ENCODE measurements around the gene ENPP3. TPM values are rescaled to one million over a fixed set of nuclear protein-coding genes. Genes with fewer than 3 reads are reported as not detected.

Gene ENPP3
- total RNA-seq, 2 donors from 2014 or later = 11.5 to 21.4 TPM

GRCh38 chr6:131765804-131766135, 128.7 kb downstream of the ENPP3 start:
- H3K9ac ChIP-seq (ENCODE audit: low read depth in 2 of 2, low read length in 2 of 2) = no peak overlapping the region

GRCh38 chr6:131766631-131767030, 129.5 kb downstream of the ENPP3 start:
- no peak overlapping the region for H3K4me3 ChIP-seq
- TF ChIP-seq, protein P1, sequence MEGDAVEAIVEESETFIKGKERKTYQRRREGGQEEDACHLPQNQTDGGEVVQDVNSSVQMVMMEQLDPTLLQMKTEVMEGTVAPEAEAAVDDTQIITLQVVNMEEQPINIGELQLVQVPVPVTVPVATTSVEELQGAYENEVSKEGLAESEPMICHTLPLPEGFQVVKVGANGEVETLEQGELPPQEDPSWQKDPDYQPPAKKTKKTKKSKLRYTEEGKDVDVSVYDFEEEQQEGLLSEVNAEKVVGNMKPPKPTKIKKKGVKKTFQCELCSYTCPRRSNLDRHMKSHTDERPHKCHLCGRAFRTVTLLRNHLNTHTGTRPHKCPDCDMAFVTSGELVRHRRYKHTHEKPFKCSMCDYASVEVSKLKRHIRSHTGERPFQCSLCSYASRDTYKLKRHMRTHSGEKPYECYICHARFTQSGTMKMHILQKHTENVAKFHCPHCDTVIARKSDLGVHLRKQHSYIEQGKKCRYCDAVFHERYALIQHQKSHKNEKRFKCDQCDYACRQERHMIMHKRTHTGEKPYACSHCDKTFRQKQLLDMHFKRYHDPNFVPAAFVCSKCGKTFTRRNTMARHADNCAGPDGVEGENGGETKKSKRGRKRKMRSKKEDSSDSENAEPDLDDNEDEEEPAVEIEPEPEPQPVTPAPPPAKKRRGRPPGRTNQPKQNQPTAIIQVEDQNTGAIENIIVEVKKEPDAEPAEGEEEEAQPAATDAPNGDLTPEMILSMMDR (IDR thresholded peaks at IDR 0.05) = no peak
- DNase-seq = no peak
- no peaks in the 10 kb centered on the region for H3K9me3 ChIP-seq
- H3K27ac ChIP-seq = no peak overlapping the region
- no peaks in the 10 kb centered on the region for H3K27me3 ChIP-seq
- H3K4me1 ChIP-seq = no peaks in the 10 kb centered on the region
- no peak overlapping the region for H3K9ac ChIP-seq (ENCODE audit: low read depth in 2 of 2, low read length in 2 of 2)
- no peaks in the 10 kb centered on the region for H3K36me3 ChIP-seq
- intact Hi-C loops (cut with DNase I) = loop anchor here (10.0 kb wide), 1 partner anchor 318 kb away; no protein-coding TSS in a partner anchor

More at GRCh38 chr6:131765804-131766135, 128.7 kb downstream of the ENPP3 start:
- Histone ChIP-seq H3K27me3 (no peaks in the 10 kb centered on the region), H3K4me3 (no peak overlapping the region), H3K36me3 (no peaks in the 10 kb centered on the region), H3K9me3 (no peaks in the 10 kb centered on the region), H3K27ac (no peak overlapping the region), H3K4me1 (no peaks in the 10 kb centered on the region)
- TF ChIP-seq, protein P1 (IDR thresholded peaks at IDR 0.05) = no peak
- no peak for DNase-seq
- intact Hi-C loops (cut with DNase I) = loop anchor here (10.0 kb wide), 1 partner anchor 319 kb away; no protein-coding TSS in a partner anchor

DNA sequence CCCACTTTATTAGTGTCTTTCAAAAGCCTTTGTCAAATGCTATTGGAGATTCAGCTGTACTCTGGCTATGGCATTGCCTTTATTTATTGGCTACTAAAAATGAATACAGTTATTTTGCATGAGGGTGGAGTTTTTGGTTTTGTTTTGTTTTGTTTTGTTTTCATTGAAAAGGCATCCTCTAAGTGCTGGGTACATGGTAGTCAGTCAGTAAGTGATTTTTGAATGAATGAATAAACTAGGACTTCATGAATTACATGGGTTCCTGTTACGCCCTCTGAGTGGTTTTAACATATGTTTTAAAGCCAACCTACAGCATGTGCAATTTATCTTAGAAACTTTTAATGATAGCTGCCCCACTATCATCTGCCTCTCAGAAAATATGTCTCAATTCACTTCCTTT, 131.9 kb downstream of the ENPP3 start:
- Histone ChIP-seq H3K4me3 (no peak overlapping the region), H3K9ac (ENCODE audit: low read depth in 2 of 2, low read length in 2 of 2) (no peak overlapping the region), H3K36me3 (no peaks in the 10 kb centered on the region), H3K4me1 (no peaks in the 10 kb centered on the region), H3K27ac (no peak overlapping the region), H3K9me3 (no peaks in the 10 kb centered on the region), H3K27me3 (no peaks in the 10 kb centered on the region)
- TF ChIP-seq, protein P1 (IDR thresholded peaks at IDR 0.05) = no peak
- no peak for DNase-seq
- intact Hi-C loops (cut with DNase I) = loop anchor here (10.0 kb wide), 1 partner anchor 316 kb away; no protein-coding TSS in a partner anchor

DNA sequence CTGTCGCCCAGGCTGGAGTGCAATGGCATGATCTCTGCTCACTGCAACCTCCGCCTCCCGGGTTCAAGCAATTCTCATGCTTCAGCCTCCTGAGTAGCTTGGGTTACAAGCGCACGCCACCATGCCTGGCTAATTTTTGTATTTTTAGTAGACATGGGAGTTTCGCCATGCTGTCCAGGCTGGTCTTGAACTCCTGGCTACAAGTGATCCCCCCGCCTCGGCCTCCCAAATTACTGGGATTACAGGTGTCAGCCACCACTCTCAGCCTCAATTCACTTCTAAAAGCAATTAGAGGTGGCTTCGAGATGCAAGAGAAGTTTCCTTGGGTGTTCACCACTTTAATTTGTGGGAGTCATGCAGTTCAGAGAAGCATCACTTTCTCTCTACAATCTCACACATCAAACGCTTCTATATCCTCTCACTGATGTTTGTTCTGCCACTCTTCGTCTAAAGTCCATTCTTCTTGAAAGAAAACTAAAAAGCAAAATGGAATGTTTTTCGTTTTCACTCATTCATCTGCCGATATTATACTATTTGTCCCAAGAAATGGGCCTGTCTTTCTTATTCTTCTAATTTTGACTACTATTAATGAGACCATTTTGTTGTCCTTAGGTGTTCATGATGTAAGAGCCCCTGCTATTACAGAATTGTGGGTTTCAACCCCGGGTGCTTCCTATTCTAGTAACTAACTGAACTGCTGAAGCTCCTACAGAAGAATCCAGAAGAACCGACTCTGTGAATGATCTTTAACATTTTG, 132.5 kb downstream of the ENPP3 start:
- Histone ChIP-seq H3K9ac (ENCODE audit: low read depth in 2 of 2, low read length in 2 of 2) (no peak overlapping the region), H3K27ac (no peak overlapping the region), H3K4me3 (no peak overlapping the region), H3K9me3 (no peaks in the 10 kb centered on the region), H3K27me3 (no peaks in the 10 kb centered on the region), H3K4me1 (no peaks in the 10 kb centered on the region), H3K36me3 (no peaks in the 10 kb centered on the region)
- TF ChIP-seq, protein P1 (IDR thresholded peaks at IDR 0.05) = no peak
- intact Hi-C loops (cut with DNase I) = loop anchor here (10.0 kb wide), 1 partner anchor 315 kb away; no protein-coding TSS in a partner anchor
- no peak for DNase-seq

- TF ChIP-seq, protein P1 (IDR thresholded peaks at IDR 0.05) = no peak
- DNase-seq = no peak
- H3K4me1 ChIP-seq = no peaks in the 10 kb centered on the region
- H3K27me3 ChIP-seq = no peaks in the 10 kb centered on the region
- H3K36me3 ChIP-seq = no peaks in the 10 kb centered on the region
- no peak overlapping the region for H3K9ac ChIP-seq (ENCODE audit: low read depth in 2 of 2, low read length in 2 of 2)
- no peak overlapping the region for H3K4me3 ChIP-seq
- H3K9me3 ChIP-seq = no peaks in the 10 kb centered on the region
- H3K27ac ChIP-seq = no peak overlapping the region
- intact Hi-C loops (cut with DNase I) = no loop called here
These were observed 133.7 kb downstream of the ENPP3 start for GRCh38 chr6:131770776-131771175.
